DOHH2 (cell line): ENCODE data around the gene ABCB11.
A peak's percentile ranks its signal among the peaks of the same experiment; 100 is the strongest.

Experiments
- H3F3A ChIP-seq: fragments of 200-600 bp; sonication (generic), shearing (Covaris generic); 2 replicates; pipeline ENCODE4 v1.6.0; 2016; ENCODE audit warnings: antibody characterized with exemption, mild to moderate bottlenecking; ENCODE audit not compliant: control insufficient read depth, insufficient read depth
- H3K27ac ChIP-seq: fragments of 200-600 bp; sonication (generic); 2 replicates; pipeline ENCODE4 v1.5.1; 2014; ENCODE audit warnings: low read depth, mild to moderate bottlenecking, low read length, moderate library complexity
- H3K27me3 ChIP-seq: fragments of 200-600 bp; sonication (generic); 2 replicates; pipeline ENCODE4 v1.6.1; 2014; ENCODE audit warnings: mild to moderate bottlenecking, low read length, mixed read lengths; ENCODE audit not compliant: control insufficient read depth
- H3K36me3 ChIP-seq: fragments of 200-600 bp; sonication (generic); 2 replicates; pipeline ENCODE4 v1.6.1; 2014; ENCODE audit warnings: mild to moderate bottlenecking, low read length, moderate library complexity, mixed read lengths; ENCODE audit not compliant: control insufficient read depth
- H3K4me1 ChIP-seq: fragments of 200-600 bp; sonication (generic); 2 replicates; pipeline ENCODE4 v1.6.1; 2014; ENCODE audit warnings: mild to moderate bottlenecking, low read length, mixed read lengths; ENCODE audit not compliant: control insufficient read depth
- H3K4me2 ChIP-seq: fragments of 200-600 bp; sonication (generic); 2 replicates; pipeline ENCODE4 v1.6.0; 2014; ENCODE audit warnings: mild to moderate bottlenecking, low read length, moderate library complexity
- H3K4me3 ChIP-seq: fragments of 200-600 bp; sonication (generic); 2 replicates; pipeline ENCODE4 v1.5.1; 2014; ENCODE audit warnings: mild to moderate bottlenecking, low read length, mixed read lengths
- H3K79me2 ChIP-seq: fragments of 200-600 bp; sonication (generic); 2 replicates; pipeline ENCODE4 v1.6.1; 2014; ENCODE audit warnings: mild to moderate bottlenecking, low read length, mixed read lengths; ENCODE audit not compliant: control insufficient read depth
- H3K9me2 ChIP-seq: fragments of 200-600 bp; sonication (generic); replicated peaks from 2 replicates; pipeline ENCODE4 v1.6.1; 2014; ENCODE audit warnings: mild to moderate bottlenecking, low read length, mixed read lengths; ENCODE audit not compliant: control insufficient read depth
- H3K9me3 ChIP-seq: fragments of 200-600 bp; sonication (generic); 2 replicates; pipeline ENCODE4 v1.6.1; 2014; ENCODE audit warnings: antibody characterized with exemption, low read length, mixed read lengths; ENCODE audit not compliant: control insufficient read depth, insufficient read depth
- H4K20me1 ChIP-seq: fragments of 200-600 bp; sonication (generic); 2 replicates; pipeline ENCODE4 v1.6.0; 2014; ENCODE audit warnings: low read depth, mild to moderate bottlenecking, antibody characterized with exemption, low read length, moderate library complexity; ENCODE audit not compliant: control insufficient read depth, insufficient read depth
- EZH2phosphoT487 ChIP-seq: fragments of 200-600 bp; sonication (generic); IDR thresholded peaks from 2 replicates; pipeline ENCODE4 v1.6.1; 2017; ENCODE audit warnings: borderline replicate concordance, mild to moderate bottlenecking, antibody characterized with exemption, low read length, moderate library complexity, mixed read lengths
- TF ChIP-seq, protein P1 (sequence below): fragments of 200-600 bp; sonication (generic); IDR thresholded peaks from one replicate; pipeline ENCODE4 v1.5.1; 2014; ENCODE audit warnings: antibody characterized with exemption, mild to moderate bottlenecking, low read depth, low read length; ENCODE audit not compliant: poor library complexity, severe bottlenecking

Gene ABCB11

DNA sequence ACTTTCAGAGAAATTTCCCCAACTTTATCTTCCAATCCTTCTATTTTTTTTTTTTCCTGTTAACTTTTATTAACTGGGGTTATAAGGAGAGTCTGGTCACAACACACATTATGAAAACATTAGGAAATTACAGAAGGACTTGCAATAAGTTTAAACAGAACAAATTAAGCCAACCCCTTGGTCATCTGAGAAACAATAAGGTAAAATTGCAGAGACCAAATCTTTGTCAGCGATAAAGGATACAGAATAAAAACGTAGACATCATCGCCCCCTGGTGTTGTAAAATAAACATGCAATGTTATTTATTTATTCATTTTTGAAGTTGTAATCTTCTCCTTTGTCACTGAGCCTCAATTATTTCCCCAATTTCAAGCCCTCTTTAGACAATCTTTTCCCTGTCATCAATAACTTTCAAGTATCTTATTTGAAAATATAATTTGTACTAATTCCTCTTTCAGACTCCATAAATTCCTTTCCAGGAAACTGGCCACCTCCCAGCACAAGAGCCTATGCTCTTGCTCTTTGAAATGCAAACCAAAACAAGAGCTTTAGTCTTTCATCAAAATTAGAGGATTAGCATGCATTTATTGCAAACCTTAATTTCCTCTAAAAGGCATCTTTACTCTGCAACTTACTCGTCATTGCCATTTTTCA is 110.5 kb downstream of the ABCB11 start:
- Histone ChIP-seq H3K27ac (no peak overlapping the region), H4K20me1 (no peaks in the 10 kb centered on the region), H3K4me3 (no peak overlapping the region), H3K9me2 (no peaks in the 10 kb centered on the region), H3F3A (no peaks in the 10 kb centered on the region), H3K36me3 (no peaks in the 10 kb centered on the region), H3K27me3 (0 out of 2 replicates have a peak, but pooled peaks cover 9% of the 10 kb centered on the region), H3K4me2 (no peak overlapping the region), H3K4me1 (no peaks in the 10 kb centered on the region), H3K9me3 (no peaks in the 10 kb centered on the region), H3K79me2 (no peaks in the 10 kb centered on the region)
- TF ChIP-seq, protein P1, sequence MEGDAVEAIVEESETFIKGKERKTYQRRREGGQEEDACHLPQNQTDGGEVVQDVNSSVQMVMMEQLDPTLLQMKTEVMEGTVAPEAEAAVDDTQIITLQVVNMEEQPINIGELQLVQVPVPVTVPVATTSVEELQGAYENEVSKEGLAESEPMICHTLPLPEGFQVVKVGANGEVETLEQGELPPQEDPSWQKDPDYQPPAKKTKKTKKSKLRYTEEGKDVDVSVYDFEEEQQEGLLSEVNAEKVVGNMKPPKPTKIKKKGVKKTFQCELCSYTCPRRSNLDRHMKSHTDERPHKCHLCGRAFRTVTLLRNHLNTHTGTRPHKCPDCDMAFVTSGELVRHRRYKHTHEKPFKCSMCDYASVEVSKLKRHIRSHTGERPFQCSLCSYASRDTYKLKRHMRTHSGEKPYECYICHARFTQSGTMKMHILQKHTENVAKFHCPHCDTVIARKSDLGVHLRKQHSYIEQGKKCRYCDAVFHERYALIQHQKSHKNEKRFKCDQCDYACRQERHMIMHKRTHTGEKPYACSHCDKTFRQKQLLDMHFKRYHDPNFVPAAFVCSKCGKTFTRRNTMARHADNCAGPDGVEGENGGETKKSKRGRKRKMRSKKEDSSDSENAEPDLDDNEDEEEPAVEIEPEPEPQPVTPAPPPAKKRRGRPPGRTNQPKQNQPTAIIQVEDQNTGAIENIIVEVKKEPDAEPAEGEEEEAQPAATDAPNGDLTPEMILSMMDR: peak; percentile 61
- TF ChIP-seq EZH2phosphoT487: no peak

DNA sequence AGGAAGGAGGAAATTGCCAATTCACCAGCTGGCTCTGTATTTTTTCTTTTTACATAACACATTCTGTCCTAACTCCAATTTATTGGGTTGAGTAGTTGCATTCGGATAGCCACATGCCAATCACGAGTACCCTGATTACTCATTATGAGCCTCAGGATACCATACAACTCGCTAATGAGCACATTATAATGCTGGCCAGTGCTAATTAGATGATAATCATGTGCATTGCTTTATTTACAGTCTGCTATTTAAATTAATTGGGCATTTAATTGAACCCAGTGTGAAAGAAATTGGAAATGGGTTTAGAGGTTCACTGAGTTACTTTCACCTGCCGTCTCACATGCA is 114.8 kb downstream of the ABCB11 start:
- TF ChIP-seq, protein P1: no peak
- H3K4me1 ChIP-seq: no peaks in the 10 kb centered on the region
- H3K27ac ChIP-seq: no peak overlapping the region
- H4K20me1 ChIP-seq: no peaks in the 10 kb centered on the region
- no peaks in the 10 kb centered on the region for H3F3A ChIP-seq
- no peak overlapping the region for H3K4me2 ChIP-seq
- H3K27me3 ChIP-seq: 0 out of 2 replicates have a peak, but pooled peaks cover 9% of the 10 kb centered on the region
- no peak overlapping the region for H3K4me3 ChIP-seq
- no peaks in the 10 kb centered on the region for H3K79me2 ChIP-seq
- no peaks in the 10 kb centered on the region for H3K9me3 ChIP-seq
- H3K36me3 ChIP-seq: no peaks in the 10 kb centered on the region
- H3K9me2 ChIP-seq: no peaks in the 10 kb centered on the region

DNA sequence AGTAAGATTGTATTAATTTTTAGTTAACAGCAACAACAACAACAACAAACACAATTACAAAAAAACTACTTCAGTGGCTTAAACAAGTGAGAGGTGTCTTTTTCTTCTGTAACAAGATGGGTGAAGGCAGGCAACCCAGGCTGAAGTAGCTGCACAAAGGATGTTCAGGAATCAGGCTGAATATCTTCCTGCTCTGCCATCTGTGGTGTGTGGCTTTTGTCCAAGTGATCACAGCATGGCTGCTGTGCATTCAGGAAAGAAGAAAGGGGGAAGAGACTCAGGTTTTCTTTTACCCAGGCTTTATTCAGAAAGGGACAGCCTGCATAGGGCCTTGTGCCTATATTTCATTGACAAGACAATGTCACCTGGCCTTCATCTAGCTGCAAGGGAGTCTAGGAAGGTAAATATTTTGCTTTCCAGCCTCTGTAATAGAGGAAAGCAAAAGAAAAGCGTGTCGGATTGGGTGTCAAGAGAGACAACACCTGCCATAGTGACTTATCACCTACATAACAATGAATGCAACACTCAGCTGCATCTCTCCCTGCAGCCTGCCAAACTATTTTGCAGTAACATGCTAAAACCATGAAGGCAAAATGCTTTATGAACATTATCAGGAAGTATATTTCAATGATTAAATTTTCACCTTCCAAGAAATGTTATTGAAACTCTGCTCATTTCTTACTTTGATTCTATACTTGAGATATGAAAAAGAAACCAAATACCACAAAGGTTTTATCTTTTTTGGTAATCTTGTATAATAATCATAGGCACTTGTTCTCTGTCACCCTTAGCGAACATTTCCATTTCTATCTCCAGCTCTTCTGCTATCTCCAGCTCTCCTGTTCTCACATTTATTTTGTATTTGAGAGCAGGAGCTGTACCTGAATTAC is 115.4 kb downstream of the ABCB11 start:
- H3K4me2 ChIP-seq: no peak overlapping the region
- no peaks in the 10 kb centered on the region for H3F3A ChIP-seq
- no peaks in the 10 kb centered on the region for H4K20me1 ChIP-seq
- H3K27me3 ChIP-seq: 0 out of 2 replicates have a peak, but pooled peaks cover 9% of the 10 kb centered on the region
- TF ChIP-seq EZH2phosphoT487: no peak
- TF ChIP-seq, protein P1: no peak
- H3K4me3 ChIP-seq: no peak overlapping the region
- no peaks in the 10 kb centered on the region for H3K4me1 ChIP-seq
- H3K27ac ChIP-seq: no peak overlapping the region
- no peaks in the 10 kb centered on the region for H3K79me2 ChIP-seq
- H3K36me3 ChIP-seq: no peaks in the 10 kb centered on the region
- no peaks in the 10 kb centered on the region for H3K9me3 ChIP-seq
- no peaks in the 10 kb centered on the region for H3K9me2 ChIP-seq
